NCI-H146 treated with DMSO at 0.1 percent for 48 hours (cell line): ENCODE results near the gene OVCH2.

Experiments
- DNase-seq: peaks from one replicate; lab custom pipeline; 2025; ENCODE audit not compliant: unreplicated experiment; lab: John Stamatoyannopoulos, UW

The OVCH2 gene

DNA sequence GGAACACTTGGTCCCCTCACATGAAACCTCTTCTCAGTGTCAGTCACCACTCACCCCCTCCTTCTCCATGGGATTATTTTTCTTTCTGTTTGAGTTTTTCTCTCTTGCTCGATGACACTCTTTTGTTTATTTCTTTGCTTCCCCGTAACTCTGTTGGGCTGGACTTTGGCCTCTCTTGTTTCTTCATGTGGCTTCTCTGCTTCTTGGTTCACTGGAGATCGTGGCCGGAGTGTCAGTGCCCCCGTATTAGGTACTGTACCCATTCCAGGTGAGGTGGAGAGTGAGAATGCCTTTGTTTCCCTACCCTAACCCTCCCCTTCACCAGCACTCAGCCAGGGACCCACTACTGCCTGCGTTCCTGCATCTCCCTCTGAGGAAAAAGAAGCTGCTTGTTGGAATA lies 65.5 kb downstream of the OVCH2 start:
- no peak for DNase-seq

DNA sequence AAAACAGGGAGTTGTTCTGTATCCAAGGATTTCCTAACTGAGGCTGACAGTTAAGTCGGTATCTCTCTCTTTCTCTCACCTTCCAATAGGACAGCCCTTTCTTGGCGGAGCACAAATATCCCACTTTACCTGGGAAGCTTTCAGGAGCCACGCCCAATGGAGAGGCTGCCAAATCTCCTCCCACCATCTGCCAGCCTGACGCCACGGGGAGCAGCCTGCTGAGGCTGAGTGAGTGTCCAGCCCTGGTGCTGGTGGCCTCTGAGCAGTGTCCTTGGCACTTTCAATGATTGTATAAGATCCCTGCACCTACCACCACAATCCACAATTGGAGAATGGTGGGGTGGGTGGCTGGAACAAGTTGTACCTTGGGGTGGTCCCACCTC lies 66.6 kb downstream of the OVCH2 start:
- DNase-seq, result no peak
